Fibroblast of lung (primary cell): Measurements from ENCODE around the gene CXorf66.

Experiments used
- EZH2 ChIP-seq: IDR thresholded peaks from 2 replicates; pipeline ENCODE4 v1.5.1; 2012; ENCODE audit warnings: low read length, control low read depth, mild to moderate bottlenecking; ENCODE audit errors: missing control alignments
- TF ChIP-seq, protein P1 (sequence below), 2 donors: IDR thresholded peaks in 1 of 2; conservative IDR thresholded peaks in 1 of 2; 1 replicate in 1 of 2; 2 replicates in 1 of 2; pipeline ENCODE4 v1.5.1; 2011 to 2012; ENCODE audit warnings: low read length in 2 of 2, control low read depth in 1 of 2, inconsistent platforms in 1 of 2, low read depth in 1 of 2, mild to moderate bottlenecking in 1 of 2

DNA sequence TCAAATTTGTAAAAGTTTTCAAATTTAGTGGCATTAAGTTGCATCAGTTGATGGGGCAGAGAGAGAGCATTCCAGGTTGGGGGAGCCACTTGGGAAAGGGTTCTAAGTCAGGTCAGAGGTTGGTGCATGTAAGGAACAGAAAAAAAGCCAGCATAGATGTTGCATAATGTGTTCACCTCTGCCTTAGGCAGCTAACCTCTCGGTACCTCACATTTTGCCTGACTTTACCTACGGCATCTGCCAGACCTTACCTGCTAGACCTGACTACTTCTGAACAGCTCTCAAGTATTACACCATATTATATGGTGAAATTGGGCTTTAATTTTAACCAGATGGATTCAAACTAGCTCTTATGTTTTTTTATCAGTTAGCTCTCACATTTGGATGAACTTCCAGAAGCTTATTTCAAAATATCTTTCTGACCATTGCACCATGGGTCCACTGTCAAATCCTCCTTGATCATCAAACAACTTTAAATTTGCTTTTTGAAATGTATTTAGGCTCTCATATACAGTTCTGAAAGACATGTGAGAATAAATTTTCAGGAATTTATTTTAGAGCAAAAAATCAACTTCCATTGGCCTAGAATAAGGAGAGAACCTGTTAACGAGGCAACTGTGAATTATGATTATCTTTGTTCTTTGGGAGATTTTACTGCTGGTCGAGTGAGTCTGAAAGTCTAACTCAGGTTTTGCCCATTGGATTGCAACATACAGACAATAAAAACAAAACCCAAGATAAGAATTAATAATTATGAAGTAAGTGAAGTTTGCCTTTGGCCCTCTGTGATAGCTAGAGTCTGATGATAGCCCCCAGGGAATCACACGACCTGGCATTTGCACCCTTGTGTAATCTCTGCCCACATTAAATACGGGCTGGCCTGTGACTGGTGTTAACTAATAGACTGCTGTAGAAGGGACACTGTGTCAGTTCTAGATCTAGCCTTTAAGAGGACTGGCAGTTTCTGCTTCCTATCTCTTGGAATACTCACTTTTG is 7.6 kb upstream of the CXorf66 start:
- TF ChIP-seq, protein P1, sequence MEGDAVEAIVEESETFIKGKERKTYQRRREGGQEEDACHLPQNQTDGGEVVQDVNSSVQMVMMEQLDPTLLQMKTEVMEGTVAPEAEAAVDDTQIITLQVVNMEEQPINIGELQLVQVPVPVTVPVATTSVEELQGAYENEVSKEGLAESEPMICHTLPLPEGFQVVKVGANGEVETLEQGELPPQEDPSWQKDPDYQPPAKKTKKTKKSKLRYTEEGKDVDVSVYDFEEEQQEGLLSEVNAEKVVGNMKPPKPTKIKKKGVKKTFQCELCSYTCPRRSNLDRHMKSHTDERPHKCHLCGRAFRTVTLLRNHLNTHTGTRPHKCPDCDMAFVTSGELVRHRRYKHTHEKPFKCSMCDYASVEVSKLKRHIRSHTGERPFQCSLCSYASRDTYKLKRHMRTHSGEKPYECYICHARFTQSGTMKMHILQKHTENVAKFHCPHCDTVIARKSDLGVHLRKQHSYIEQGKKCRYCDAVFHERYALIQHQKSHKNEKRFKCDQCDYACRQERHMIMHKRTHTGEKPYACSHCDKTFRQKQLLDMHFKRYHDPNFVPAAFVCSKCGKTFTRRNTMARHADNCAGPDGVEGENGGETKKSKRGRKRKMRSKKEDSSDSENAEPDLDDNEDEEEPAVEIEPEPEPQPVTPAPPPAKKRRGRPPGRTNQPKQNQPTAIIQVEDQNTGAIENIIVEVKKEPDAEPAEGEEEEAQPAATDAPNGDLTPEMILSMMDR (conservative IDR thresholded peaks at IDR 0.05 in 1 of 2, IDR thresholded peaks at IDR 0.05 in 1 of 2; ENCODE audit: low read depth in 1 of 2, low read length in 2 of 2): no peak
- TF ChIP-seq EZH2: no peak
